Activated naive CD4-positive, alpha-beta T cell treated with anti-CD3 and anti-CD28 coated beads, Interleukin-2, amount 50 U/mL, for 24 hours (primary cell): Measurements from ENCODE around the gene NLRC5.
"Not testable (repeated sequence)": the region's sequence is repeated elsewhere in the genome, so short reads cannot be mapped to it uniquely, and the experiment has no call there.

Source experiments
- H3K27ac Mint-ChIP-seq: one replicate; pipeline ENCODE4 v1.8.0; 2021; ENCODE audit warnings: mild to moderate bottlenecking, mixed read lengths
- H3K27me3 Mint-ChIP-seq: one replicate; pipeline ENCODE4 v1.8.0; 2021; ENCODE audit warnings: mixed read lengths
- H3K36me3 Mint-ChIP-seq: one replicate; pipeline ENCODE4 v1.8.0; 2021; ENCODE audit warnings: mixed read lengths
- H3K4me1 Mint-ChIP-seq: one replicate; pipeline ENCODE4 v1.8.0; 2021; ENCODE audit warnings: mixed read lengths
- H3K4me3 Mint-ChIP-seq: one replicate; pipeline ENCODE4 v1.8.0; 2021; ENCODE audit warnings: mild to moderate bottlenecking, mixed read lengths
- H3K9me3 Mint-ChIP-seq: one replicate; pipeline ENCODE4 v1.8.0; 2021; ENCODE audit warnings: mixed read lengths

Gene NLRC5

DNA sequence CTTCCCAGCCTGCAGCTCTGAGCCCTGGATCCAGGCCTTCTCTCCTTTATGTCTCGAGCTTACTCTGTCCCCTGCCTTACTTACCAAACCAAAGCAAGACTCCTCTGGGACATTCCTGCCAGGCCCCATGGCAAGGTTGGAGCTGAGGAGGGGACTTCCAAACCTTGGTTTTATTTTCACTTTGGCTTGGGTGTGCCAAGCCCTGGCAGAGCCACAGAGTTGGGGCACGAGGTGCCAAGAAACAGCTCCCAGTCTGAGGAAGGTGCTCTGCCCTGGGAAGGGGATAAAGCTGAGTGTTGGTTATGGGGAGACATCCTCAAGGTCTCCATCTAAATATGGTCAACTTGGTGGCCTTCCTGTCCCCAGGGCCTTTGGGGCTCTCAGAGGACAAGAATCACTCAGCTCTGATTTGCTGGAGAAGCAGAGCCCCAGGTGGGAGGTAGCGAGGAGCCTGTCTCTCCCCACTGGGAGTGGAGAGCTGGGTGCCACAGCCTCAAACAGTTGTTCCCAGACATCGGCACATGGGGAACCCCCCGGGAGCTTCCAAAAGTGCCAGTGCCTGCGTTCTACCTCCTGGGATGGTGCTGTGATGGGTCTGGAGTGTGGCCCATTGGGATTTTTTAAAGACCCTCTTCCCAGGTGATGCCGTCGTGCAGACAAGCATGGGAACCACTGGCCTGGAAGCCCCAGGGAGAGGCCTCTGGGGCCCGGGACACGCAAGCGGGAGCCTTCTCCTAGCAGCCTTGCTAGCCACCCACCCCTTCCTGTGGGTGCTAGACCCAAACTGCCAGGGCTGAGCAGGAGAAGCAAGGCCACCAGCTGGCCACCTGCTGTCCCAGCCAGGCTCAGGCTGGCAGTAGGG is 10.3 kb downstream of the NLRC5 start:
- peak overlapping the region; percentile 98 for H3K27ac Mint-ChIP-seq
- H3K36me3 Mint-ChIP-seq = peaks cover 18% of the 10 kb centered on the region
- H3K27me3 Mint-ChIP-seq = no peaks in the 10 kb centered on the region
- peaks cover 93% of the 10 kb centered on the region for H3K4me1 Mint-ChIP-seq
- no peaks in the 10 kb centered on the region for H3K9me3 Mint-ChIP-seq
- H3K4me3 Mint-ChIP-seq = peak overlapping the region; percentile 78

DNA sequence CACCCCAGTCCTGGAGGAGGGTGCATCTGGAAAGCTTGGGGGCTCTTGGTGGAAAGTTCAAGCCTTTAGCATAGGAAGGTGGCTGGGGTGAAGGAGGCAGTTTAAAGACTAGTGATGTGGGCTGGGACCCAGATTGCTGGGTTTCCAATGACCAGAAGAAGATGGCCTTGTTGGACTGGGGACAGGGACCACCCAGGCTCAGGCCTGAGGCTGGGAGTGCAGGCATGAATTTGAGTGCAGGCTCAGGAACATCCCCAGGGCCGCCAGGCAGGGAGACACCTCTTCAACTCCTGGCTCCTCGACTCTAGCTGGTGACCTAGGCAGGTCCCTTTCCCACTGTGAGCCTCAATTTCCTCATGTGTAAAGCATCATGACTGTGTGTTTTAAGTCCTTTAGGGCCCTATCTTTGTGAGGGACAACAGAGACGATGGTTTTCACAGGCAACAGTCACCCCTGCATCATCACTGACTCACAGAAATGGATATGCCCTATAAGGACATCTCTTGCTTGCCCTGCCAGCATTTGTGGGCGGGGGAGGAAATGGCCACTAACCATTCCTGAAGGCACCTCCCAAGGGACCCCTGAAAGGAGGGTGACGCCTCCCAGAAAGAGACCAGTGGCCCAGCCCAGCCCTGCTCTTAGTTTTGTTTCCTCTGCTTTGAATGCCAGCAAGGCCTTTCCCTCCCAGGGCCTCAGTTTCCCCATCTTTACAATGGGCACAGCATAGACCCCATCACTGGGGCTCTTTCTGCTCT is 11.1 kb downstream of the NLRC5 start:
- Mint-ChIP-seq H3K27ac (peak overlapping the region; percentile 98), H3K36me3 (peaks cover 22% of the 10 kb centered on the region), H3K4me1 (peaks cover 97% of the 10 kb centered on the region), H3K9me3 (no peaks in the 10 kb centered on the region), H3K4me3 (peak overlapping the region; percentile 70), H3K27me3 (no peaks in the 10 kb centered on the region)

DNA sequence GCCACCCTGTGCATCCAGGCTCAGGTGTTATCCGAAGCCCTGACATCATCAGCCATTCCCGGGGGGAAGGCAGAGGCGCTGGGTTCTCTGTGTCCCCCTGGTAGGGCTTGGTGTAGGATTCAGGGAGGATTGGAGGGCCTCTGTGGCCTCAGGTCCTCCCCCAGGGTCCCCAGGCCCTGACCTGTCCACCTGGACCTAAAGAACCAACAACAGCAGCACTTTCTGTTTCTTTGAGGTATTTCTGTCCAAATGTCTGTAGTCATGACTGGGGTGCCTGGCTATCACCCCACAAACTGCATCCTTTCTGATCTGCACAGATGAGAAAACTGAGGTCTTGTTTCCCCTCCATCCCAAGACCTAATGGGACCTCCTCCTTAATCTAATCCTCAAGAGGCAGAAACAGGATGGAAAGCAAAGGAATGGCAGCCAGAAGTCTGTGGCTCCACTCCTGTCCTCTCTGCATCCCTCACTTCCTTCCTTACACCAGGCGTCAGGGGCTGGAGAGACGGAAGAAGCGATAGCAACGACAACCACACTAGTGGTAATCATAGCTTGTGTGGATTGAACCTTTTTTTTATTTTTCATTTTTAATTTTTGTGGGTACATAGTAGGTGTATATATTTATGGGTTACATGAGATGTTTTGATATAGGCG is 11.8 kb downstream of the NLRC5 start:
- Mint-ChIP-seq H3K4me3 (peak overlapping the region; percentile 37), H3K27me3 (no peaks in the 10 kb centered on the region), H3K27ac (peak overlapping the region; percentile 98), H3K4me1 (peaks cover 94% of the 10 kb centered on the region), H3K36me3 (peaks cover 19% of the 10 kb centered on the region), H3K9me3 (no peaks in the 10 kb centered on the region)

DNA sequence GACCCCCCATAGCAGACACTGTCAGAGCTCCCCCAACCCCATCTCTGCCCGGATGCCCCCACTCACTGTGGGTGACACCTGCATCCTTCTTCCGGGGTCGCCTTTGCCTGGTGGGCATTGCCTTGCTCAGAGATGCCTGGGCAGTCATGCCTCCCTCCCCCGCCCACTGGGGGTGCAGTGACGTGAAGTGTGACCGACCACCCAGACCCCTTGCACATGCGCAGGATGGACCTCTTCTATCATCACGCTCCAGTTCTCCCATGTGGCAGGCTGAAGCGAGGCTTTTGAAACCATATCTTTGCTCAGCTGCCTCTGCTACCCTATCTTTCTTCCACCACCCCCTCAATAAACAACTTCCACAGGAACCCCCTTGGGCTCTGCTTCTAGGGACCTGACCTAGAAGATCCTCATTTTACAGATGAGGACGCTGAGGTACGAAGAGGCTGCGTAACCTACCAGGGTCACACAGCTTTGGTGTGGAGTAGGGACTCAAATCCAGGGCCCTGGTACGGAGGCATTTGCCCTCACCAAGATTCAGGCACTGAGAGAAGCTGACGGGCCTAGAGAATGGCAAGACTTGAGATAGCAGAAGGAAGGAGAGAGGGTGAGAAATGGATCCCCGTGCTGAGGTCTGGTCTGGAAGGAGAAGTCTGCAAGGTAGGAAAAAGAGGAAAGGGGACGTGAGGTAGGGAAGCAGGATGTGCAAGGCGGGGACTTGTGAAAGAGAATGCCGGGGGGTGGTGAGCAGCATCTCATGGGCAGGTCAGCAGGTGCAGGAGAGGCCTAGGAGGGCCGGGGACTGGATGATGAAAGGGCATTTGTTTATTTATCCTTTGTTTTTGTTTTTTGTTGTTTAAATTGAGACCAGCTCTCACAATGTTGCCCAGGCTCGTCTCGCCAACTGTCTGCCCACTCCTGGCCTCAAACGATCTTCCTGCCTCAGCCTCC is 14.4 kb downstream of the NLRC5 start:
- peaks cover 22% of the 10 kb centered on the region for H3K36me3 Mint-ChIP-seq

DNA sequence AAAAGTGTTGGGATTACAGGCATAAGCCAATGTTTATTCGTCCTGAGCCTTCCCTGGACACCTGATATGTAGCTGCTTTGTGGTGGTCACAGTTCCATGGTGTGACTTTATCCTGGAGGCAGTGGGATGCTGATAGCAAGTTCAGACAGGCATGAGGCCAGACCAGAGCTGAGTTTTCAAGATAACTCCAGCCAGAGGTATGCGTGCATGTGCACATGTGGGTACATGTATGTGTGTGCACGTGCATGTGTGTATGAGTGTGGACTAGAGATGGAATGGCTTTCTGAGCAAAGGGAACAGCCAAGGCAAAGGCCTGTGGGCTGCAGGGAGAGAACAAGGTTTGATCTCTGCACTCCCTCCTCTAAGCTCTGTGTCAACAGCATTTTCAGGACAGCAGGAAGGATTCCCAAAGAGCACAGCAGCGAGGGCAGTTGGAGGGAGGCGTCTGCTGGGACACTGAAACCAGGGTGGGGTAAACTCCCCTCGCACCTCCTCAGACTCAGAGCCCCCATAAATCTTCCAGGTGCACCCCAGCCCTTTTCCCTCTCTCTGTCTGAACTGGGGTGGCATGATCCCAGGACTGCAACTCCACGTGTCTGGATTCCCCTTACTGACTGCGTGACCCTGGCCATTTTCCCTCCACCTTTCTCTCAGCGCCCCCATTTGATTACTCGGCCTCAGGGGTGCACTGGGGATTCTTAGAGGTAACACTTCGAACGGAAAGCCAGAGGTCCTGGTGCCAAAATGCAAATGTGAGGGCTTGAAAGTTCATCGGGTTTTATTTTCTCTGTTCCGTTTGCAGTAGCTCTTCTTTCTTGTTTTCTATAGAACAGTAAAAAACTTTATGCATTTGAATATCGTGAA is 15.3 kb downstream of the NLRC5 start:
- Mint-ChIP-seq H3K27ac (peak overlapping the region; percentile 85), H3K27me3 (no peaks in the 10 kb centered on the region), H3K4me1 (peaks cover 82% of the 10 kb centered on the region), H3K36me3 (peaks cover 20% of the 10 kb centered on the region), H3K4me3 (peak overlapping the region; percentile 36), H3K9me3 (no peaks in the 10 kb centered on the region)

More for the DNA sequence above, 14.4 kb downstream of the NLRC5 start:
- H3K9me3 Mint-ChIP-seq = no peaks in the 10 kb centered on the region
- peak overlapping the region; percentile 40 for H3K4me3 Mint-ChIP-seq
- H3K27ac Mint-ChIP-seq = peak overlapping the region; percentile 8
- no peaks in the 10 kb centered on the region for H3K27me3 Mint-ChIP-seq
- H3K4me1 Mint-ChIP-seq = peaks cover 87% of the 10 kb centered on the region

DNA sequence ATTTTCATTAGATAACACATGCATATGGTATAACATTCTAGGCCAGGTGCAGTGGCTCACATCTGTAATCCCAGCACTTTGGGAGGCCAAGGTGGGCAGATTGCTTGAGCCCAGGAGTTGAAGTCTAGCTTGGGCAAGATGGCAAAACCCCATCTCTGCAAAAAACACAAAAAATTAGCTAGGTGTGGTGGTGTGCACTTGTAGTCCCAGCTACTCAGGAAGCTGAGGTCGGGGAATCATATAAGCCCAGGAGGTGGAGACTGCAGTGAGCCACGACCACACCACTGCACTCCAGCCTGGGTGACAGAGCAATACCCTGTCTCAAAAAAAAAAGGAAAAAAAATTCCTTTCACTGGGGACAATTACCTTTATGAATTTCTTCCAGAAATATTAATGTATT is 16.2 kb downstream of the NLRC5 start:
- H3K27ac Mint-ChIP-seq = peak overlapping the region; percentile 35
- H3K27me3 Mint-ChIP-seq, H3K9me3 Mint-ChIP-seq, H3K4me3 Mint-ChIP-seq: not testable (repeated sequence)
- H3K36me3 Mint-ChIP-seq = peaks cover 25% of the 10 kb centered on the region
- peaks cover 82% of the 10 kb centered on the region for H3K4me1 Mint-ChIP-seq

DNA sequence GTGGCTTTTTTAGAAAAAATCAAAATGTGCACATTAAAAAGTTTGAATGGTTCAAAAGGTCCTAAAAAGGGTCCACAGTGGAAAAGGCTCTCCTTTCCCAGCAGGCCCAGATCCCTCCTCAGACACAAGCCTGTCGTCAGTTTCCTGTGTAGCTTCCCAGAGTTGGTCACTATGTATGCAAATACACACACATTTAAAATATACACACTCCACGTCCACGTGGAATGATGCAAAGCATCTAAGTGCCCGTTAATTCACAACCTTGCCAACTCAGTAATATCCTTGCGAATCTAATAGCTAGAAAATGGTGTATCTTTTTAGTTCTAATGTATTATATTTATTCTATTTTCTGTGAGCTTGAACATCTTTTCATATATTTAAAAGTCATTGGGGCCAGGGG is 17.7 kb downstream of the NLRC5 start:
- Mint-ChIP-seq H3K9me3 (no peaks in the 10 kb centered on the region), H3K4me3 (no peak overlapping the region)

DNA sequence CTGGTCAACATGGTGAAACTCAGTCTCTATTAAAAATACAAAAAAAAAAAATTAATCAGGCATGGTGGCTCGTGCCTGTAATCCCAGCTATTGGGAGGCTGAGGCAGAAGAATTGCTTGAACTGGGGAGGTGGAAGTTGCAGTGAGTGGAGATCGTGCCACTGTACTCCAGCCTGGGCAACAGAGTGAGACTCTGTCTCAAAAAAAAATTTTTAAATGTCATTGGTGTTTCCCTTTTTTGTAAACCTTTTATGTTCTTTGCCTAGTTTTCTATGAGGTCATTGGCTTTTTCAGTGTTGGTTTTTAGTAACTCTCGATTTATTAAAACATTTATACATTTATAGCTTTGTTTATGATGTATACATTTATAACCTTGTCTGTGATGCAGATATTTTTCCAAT is 18.2 kb downstream of the NLRC5 start:
- Mint-ChIP-seq H3K4me3 (no peak overlapping the region), H3K27ac (no peak overlapping the region), H3K36me3 (peaks cover 24% of the 10 kb centered on the region)

More for the DNA sequence above, 17.7 kb downstream of the NLRC5 start:
- H3K27ac Mint-ChIP-seq = peak overlapping the region; percentile 46
- H3K36me3 Mint-ChIP-seq = peaks cover 23% of the 10 kb centered on the region
- peaks cover 83% of the 10 kb centered on the region for H3K4me1 Mint-ChIP-seq
- no peaks in the 10 kb centered on the region for H3K27me3 Mint-ChIP-seq

DNA sequence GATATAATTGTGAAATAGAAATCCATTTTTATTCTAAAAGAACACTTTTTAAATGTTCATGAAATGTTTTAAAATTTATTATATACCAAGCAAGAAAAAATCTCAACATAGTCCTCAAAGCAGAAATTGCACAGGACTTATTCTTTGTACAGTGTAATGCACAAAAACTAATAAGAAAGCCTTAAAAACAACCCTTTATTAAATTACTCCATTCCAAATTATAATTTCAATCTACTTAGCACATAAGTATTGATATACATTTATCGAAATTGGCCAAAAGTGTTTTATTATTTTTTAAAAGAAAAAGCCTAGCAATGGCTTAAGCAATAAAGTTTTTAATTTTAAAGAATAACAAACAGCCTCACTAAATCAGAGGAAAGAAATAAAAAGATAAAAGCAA is 19.1 kb downstream of the NLRC5 start:
- Mint-ChIP-seq H3K27me3 (no peaks in the 10 kb centered on the region), H3K4me1 (peaks cover 84% of the 10 kb centered on the region), H3K9me3 (no peaks in the 10 kb centered on the region), H3K4me3 (peak overlapping the region; percentile 47), H3K36me3 (peaks cover 24% of the 10 kb centered on the region), H3K27ac (peak overlapping the region; percentile 88)

More for the DNA sequence above, 18.2 kb downstream of the NLRC5 start:
- no peaks in the 10 kb centered on the region for H3K9me3 Mint-ChIP-seq
- H3K4me1 Mint-ChIP-seq = peaks cover 83% of the 10 kb centered on the region
- no peaks in the 10 kb centered on the region for H3K27me3 Mint-ChIP-seq

DNA sequence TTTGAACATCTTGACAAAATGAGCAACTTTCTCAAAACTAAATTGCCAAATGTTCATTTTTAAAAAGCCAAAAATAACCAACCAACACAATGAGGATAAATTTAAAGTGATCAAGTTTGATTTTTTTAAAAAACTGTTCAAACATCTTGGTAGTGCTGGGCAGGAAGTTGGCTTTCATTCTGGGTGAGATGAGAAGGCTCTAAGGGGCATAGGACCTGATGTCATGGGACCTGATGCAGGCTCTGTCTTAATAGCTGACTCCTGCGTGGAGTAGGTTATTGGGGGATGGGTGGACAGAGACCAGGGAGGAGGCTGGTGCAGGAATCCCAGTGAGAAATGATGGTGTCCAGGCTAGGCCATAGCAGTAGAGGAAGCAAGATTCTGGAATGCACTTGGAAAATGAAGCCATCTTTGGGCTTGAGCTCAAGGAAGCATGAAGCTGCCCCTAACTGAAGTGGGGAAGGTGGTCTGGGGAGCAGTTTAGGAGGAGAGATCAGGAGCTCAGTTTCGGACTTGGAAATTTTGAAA is 20.4 kb downstream of the NLRC5 start:
- no peaks in the 10 kb centered on the region for H3K27me3 Mint-ChIP-seq
- peaks cover 19% of the 10 kb centered on the region for H3K36me3 Mint-ChIP-seq
- peaks cover 84% of the 10 kb centered on the region for H3K4me1 Mint-ChIP-seq
- peak overlapping the region; percentile 96 for H3K27ac Mint-ChIP-seq
- no peaks in the 10 kb centered on the region for H3K9me3 Mint-ChIP-seq
- H3K4me3 Mint-ChIP-seq = peak overlapping the region; percentile 39

DNA sequence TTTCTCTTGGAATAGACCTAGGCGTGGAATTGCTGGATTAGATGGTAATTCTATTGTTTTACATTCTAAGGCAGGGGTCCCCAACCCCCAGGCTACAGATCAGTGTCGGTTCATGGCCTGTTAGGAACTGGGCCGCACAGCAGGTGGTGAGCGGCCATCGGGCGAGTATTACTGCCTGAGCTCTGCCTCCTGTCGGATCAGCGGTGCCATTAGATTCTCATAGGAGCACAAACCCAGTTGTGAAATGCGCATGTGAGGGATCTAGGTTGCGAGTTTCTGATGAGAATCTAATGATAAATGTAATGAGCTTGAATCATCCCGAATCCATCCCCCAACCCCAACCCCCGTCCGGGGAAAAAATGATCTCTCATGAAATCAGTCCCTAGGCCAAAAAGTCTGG is 23.0 kb downstream of the NLRC5 start:
- no peaks in the 10 kb centered on the region for H3K27me3 Mint-ChIP-seq
- peaks cover 21% of the 10 kb centered on the region for H3K36me3 Mint-ChIP-seq
- peaks cover 81% of the 10 kb centered on the region for H3K4me1 Mint-ChIP-seq
- H3K9me3 Mint-ChIP-seq = no peaks in the 10 kb centered on the region
- H3K4me3 Mint-ChIP-seq = peak overlapping the region; percentile 43
- H3K27ac Mint-ChIP-seq = peak overlapping the region; percentile 96

DNA sequence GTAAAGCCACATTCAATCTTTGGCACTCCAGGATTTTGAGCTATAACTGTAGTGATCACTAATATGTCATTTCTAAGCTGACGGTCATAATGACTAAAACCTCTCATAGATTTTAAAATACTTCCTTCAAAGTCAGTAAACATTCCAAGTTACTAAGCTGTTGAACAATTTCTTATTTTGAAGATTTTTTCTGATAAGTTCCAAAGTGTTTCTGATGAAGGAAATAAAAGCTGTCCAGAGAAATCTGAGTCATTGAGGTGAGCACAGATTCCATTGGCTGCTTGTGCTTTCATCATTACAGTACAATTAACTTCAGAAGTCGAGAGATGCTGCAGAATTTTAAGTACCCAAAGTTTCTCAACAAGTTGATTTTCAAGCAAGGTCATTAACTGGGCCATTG is 23.9 kb downstream of the NLRC5 start:
- H3K4me1 Mint-ChIP-seq = peaks cover 84% of the 10 kb centered on the region
- H3K4me3 Mint-ChIP-seq = peak overlapping the region; percentile 76
- peaks cover 28% of the 10 kb centered on the region for H3K36me3 Mint-ChIP-seq
- no peaks in the 10 kb centered on the region for H3K9me3 Mint-ChIP-seq
- H3K27me3 Mint-ChIP-seq = no peaks in the 10 kb centered on the region
- H3K27ac Mint-ChIP-seq = peak overlapping the region; percentile 99

DNA sequence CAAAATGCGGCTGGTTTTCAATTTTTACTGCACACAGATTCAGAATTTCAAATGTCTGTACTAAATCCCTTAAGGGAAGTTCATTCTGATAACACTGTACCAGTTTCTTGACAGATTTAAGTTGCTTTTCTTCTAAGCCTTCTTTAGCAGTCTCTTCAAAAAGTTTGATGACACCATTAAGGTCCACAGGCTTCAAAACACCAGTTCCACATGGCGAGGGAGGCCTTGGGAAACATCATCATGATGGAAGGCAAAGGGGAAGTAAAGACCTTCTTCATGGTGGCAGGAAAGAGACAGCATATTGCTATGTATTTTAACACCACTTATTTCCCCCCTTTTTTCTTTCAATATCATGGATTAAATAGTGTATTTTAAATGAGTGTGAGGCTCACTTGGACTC is 24.5 kb downstream of the NLRC5 start:
- peaks cover 31% of the 10 kb centered on the region for H3K36me3 Mint-ChIP-seq

DNA sequence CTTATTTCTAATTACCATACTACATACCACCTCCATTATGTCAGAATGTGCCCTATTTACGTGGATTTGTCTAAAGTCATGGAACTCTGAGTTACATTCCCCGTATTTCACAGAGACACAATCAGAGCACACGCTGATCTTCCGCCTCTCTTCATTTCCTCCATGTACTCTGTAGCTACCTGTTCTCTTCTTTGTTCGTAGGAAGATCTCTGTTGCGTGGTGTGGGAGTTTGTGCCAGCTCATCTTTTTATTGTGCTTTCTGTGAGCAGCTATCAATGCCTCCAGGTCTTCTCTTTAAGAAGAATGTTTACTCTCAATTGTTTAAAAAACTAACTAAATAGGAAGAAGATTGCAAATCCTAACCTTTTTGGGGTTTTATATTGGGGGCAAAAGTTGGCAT is 26.9 kb downstream of the NLRC5 start:
- Mint-ChIP-seq H3K9me3 (no peaks in the 10 kb centered on the region), H3K4me1 (peaks cover 90% of the 10 kb centered on the region), H3K36me3 (peaks cover 36% of the 10 kb centered on the region), H3K27ac (peak overlapping the region; percentile 99), H3K27me3 (no peaks in the 10 kb centered on the region), H3K4me3 (peak overlapping the region; percentile 75)

More for the DNA sequence above, 24.5 kb downstream of the NLRC5 start:
- Mint-ChIP-seq H3K4me1 (peaks cover 88% of the 10 kb centered on the region), H3K9me3 (no peaks in the 10 kb centered on the region), H3K4me3 (peak overlapping the region; percentile 76), H3K27ac (peak overlapping the region; percentile 99), H3K27me3 (no peaks in the 10 kb centered on the region)
